ENCODE results near the gene ABHD16A.

GRCh38 chr6:31713465-31713864 lies 10.3 kb upstream of the ABHD16A start:
- TF ChIP-seq POLR2AphosphoS5 (IDR thresholded peaks at IDR 0.05; ENCODE audit: borderline replicate concordance, low read depth, low read length) (no peak), FOXP2 (optimal IDR thresholded peaks at IDR 0.05; ENCODE audit: control extremely low read depth, extremely low read length, insufficient read depth) (no peak)
